Keratinocyte (primary cell): ENCODE measurements around the gene HIGD2A.

Source experiments
- CTCF ChIP-seq, 3 experiments: IDR thresholded peaks in 1 of 3; conservative IDR thresholded peaks in 1 of 3; optimal IDR thresholded peaks in 1 of 3; 2 replicates in 2 of 3; 3 replicates in 1 of 3; pipeline versions ENCODE3 to v1.5.1; 2011; ENCODE audit warnings: low read length in 3 of 3, mild to moderate bottlenecking in 3 of 3, moderate library complexity in 2 of 3, control low read depth in 1 of 3, inconsistent platforms in 1 of 3; ENCODE audit not compliant: insufficient read depth in 2 of 3; ENCODE audit errors: extremely low read depth in 1 of 3
- EZH2 ChIP-seq: IDR thresholded peaks from one replicate; pipeline ENCODE4 v1.6.1; 2012; ENCODE audit warnings: inconsistent platforms, mild to moderate bottlenecking, low read length, moderate library complexity

- TF ChIP-seq CTCF (optimal IDR thresholded peaks at IDR 0.05 in 1 of 3, IDR thresholded peaks at IDR 0.05 in 1 of 3, conservative IDR thresholded peaks at IDR 0.05 in 1 of 3; ENCODE audit: extremely low read depth in 1 of 3, insufficient read depth in 2 of 3, low read length in 3 of 3): no peak
- TF ChIP-seq EZH2: no peak
Measured at GRCh38 chr5:176383961-176384360, 4.6 kb upstream of the HIGD2A start.
